ENCODE data around the gene KCNH2. TPM values are rescaled to one million over a fixed set of nuclear protein-coding genes. Genes with fewer than 3 reads are reported as not detected.

Gene KCNH2
- total and polyA plus RNA-seq, 5 experiments from 2014 or later: 0.45 to 2.5 (median 1.5) TPM

DNA sequence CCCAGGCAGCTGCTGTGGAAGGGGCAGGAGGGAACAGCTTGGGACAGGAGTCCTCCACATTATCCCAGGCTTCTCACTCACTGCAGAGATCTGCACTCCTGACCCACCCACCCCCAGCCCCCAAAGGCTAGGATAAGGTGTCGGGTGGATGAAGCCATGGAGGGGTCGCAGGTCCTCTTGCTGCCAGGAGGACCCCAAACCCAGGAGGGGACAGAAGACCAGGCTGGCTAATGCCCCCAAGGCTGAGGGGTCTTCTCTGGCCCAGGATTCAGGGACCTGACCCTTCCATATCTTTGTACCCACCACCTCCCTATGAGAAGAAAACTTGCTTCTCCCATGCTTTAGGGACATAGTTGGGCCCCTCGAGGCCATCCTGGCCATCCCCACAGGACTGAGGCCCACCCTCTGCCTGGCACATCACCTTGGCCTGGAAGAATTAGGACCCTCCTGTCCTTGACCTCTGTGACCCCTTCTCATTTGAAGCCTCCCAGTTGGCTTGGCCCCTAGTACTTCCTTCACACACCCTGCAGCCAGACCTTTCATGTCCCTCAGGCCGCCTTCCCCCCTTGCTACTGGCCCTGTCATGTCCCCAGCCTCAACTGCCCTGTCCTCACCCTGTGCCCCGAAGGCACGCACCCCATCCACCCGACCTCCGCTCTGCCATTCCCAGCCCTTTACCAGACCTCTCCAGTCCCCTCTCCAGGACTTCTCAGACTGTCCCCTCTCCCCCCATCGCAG, 21.6 kb downstream of the KCNH2 start:
- Mint-ChIP-seq H3K9me3 (peaks cover 0 to 2% (median 0%) of the 10 kb centered on the region in 9 donors), H3K27ac (no peak overlapping the region)
- no peak for ATAC-seq

DNA sequence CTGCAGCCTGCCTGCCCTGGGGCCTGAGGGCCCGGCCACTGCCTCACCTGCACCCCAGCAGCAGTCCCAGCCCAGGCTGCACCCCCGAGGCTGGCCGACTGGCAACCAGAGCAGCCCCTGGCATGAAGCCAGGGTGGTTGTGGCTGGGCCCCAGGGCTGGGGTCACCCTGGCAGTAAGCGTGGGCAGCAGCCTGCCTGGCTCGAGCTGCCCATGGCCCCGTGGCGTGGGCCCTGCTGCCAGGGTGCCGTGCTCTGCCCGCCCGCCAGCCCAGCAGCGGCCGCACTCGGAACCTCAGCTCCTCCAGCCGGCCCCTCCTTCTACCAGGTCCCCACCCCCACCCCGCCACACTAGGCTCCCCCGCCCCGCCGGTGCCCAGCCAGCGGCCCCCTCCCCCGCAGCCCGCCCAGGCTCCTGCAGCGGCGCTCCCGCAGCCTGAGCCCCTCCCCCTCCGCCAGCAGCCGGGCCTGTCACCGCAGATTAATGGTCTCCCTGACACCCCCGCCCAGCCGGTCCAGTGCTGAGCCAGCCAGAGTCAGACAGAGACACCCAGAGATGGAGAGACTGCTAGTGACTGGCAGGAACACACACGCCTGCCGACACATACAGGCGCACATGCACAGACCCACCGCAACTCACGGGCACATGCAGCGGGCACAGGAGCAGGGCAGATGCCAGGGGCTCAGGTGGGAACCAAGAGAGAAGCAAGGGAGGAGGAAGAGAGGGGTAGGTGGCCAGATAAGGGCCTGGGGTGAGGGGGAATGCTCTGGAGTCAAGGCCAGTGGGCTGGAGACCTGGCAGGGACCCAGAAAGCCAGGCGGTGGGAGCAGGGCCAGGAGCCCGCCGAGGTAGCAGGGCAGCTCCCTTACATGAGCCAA, 22.4 kb downstream of the KCNH2 start:
- no peak overlapping the region for H3K27ac Mint-ChIP-seq
- ATAC-seq (no peak), DNase-seq (no peak)
- H3K27me3 Mint-ChIP-seq: peaks cover 18 to 59% (median 38%) of the 10 kb centered on the region in 5 donors
- no peak overlapping the region for H3K4me3 Mint-ChIP-seq
- H3K4me1 Mint-ChIP-seq: peaks cover 10 to 25% (median 13%) of the 10 kb centered on the region in 4 donors
- H3K9me3 Mint-ChIP-seq: peaks cover 0 to 2% (median 0%) of the 10 kb centered on the region in 9 donors
- peaks cover 0 to 19% (median 15%) of the 10 kb centered on the region in 3 donors for H3K36me3 Mint-ChIP-seq
- POLR2A ChIA-PET: no interaction called here

More for the DNA sequence above, 21.6 kb downstream of the KCNH2 start:
- no peak for DNase-seq
- H3K36me3 Mint-ChIP-seq: peaks cover 0 to 16% (median 10%) of the 10 kb centered on the region in 3 donors
- POLR2A ChIA-PET: no interaction called here
- peak overlapping the region in 1 of 10 donors; percentile 56 for H3K4me3 Mint-ChIP-seq
- H3K4me1 Mint-ChIP-seq: peaks cover 10 to 25% (median 13%) of the 10 kb centered on the region in 4 donors
- peaks cover 18 to 65% (median 38%) of the 10 kb centered on the region in 5 donors for H3K27me3 Mint-ChIP-seq

DNA sequence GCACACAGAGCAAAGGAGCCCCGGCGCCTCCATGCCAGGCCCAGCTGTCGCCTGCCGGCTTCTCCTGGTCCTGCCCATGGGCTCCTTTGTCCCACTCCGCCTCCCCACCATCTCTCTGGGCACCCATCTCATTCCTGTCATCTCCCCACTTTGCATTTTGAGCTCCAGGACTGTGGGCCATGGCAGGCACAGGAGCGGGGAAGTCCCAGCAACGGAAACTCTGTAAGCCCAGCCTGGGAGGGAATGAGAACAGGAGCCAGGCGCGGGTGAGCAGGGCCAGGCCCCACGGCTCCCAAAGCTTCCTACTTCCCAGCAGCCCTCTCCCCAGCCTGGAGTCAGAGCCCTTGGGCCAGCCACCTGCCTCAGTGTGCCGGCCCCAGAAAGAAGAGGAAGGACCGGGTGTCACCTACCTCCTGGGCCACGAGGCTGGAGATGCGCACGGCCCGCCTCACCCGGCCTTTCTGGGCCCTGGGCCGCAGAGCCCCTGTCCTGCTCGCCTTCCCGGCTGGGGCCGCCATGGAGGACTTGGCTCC, 23.1 kb downstream of the KCNH2 start:
- Mint-ChIP-seq H3K4me1 (peaks cover 10 to 24% (median 12%) of the 10 kb centered on the region in 4 donors), H3K36me3 (peaks cover 0 to 19% (median 18%) of the 10 kb centered on the region in 3 donors), H3K4me3 (no peak overlapping the region), H3K27ac (peak overlapping the region in 1 of 10 donors; percentile 22), H3K9me3 (peaks cover 0 to 2% (median 0%) of the 10 kb centered on the region in 9 donors), H3K27me3 (peaks cover 14 to 52% (median 37%) of the 10 kb centered on the region in 5 donors)
- no peak for ATAC-seq
- POLR2A ChIA-PET: no interaction called here
- no peak for DNase-seq

DNA sequence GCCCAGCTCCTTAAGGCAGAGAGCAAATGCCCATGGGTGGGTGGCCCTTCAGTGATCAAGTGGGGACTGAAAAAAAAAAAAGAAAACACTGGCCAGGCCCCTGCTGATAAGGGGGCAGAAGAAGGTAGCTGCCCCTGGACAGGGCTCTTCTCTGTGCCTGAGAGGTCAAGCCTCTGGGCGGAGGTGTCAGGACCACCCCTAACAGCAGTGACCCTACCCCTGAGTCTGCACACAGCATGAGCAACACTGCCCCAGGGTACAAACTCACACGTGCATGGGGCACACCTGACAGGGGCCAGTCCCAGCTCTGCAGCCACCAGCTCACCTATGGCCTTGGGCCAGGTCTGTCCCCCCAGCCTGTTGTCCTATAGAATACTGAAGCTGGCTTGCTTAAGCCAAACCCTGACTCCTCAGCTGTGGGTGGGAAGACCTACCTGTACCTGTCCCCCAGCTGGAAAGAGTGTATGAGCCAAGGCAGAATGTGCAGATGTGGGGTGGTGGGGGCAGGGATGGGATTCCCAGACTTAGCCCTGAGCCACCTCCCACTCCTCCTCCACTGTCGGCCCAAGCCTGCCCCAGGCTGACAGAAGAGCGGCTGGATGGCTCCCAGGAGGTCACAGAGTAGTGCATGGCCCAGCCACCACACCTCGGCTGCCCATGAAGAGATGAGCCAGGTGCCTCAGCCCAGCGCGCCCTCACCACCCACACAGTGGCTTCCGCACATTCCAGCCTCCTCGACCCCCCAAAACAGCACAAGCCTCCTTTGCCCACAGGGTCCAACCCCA, 23.7 kb downstream of the KCNH2 start:
- DNase-seq (peak in 1 of 10 donors; percentile 15), ATAC-seq (no peak)
- POLR2A ChIA-PET: no interaction called here
- Mint-ChIP-seq H3K27ac (peak overlapping the region in 1 of 10 donors; percentile 22), H3K9me3 (peaks cover 0 to 2% (median 0%) of the 10 kb centered on the region in 9 donors), H3K4me1 (peaks cover 5 to 19% (median 12%) of the 10 kb centered on the region in 4 donors), H3K4me3 (no peak overlapping the region), H3K27me3 (peaks cover 12 to 45% (median 31%) of the 10 kb centered on the region in 5 donors), H3K36me3 (peaks cover 0 to 19% (median 18%) of the 10 kb centered on the region in 3 donors)

DNA sequence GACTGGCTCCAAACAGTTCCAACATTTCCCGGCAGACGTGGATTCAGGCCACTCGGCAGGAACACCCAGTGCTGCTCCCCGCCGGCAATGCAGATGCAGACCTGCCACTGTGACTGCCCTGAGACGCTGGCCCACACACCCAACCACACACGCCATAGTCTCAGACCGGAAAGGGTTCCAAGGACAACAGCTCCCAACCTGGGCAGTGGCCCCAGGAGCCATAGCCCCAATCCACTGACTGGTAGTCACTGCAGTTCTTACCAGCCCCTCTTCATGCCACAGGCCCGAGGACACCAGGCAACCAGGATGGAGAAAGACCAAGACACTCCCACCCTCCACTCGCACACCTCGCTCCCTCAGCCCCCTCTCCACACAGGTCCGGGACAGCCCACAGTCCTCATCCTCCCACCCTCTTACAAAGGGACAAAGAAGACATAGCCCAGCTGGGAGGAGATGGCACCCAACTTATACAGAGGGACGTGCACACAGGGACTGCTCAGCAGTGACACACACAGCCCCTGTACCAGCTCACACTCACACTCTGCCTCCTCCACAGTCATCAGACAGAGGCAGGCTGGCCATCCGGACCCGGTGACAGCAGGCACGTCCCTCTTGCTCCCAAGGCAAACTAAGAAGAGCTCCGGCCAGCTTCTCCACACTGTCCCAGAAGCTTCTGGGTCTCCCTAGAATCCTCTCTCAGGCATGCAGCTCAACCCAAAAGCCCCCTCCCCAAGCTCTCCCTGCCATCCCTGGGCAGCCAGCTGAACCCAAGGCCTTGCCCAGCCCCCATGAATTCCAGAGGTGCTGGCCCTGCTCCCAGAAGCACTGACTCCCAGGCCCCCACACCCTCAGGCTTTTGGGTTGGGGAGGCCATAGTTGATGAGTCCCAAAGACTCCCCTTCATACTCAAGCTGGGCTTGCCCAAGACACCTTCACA, 24.8 kb downstream of the KCNH2 start:
- POLR2A ChIA-PET: interaction anchor here (0.7 kb wide), 1 partner anchor 14 kb away, joined by 3 read pairs; no protein-coding TSS in a partner anchor
- peak in 1 of 10 donors; percentile 42 for DNase-seq
- H3K4me3 Mint-ChIP-seq: no peak overlapping the region
- no peak overlapping the region for H3K27ac Mint-ChIP-seq
- H3K9me3 Mint-ChIP-seq: peaks cover 0 to 2% (median 0%) of the 10 kb centered on the region in 9 donors
- peaks cover 0 to 19% (median 18%) of the 10 kb centered on the region in 3 donors for H3K36me3 Mint-ChIP-seq
- no peak for ATAC-seq
- H3K4me1 Mint-ChIP-seq: peaks cover 3 to 19% (median 9%) of the 10 kb centered on the region in 4 donors
- H3K27me3 Mint-ChIP-seq: peaks cover 9 to 35% (median 21%) of the 10 kb centered on the region in 5 donors

DNA sequence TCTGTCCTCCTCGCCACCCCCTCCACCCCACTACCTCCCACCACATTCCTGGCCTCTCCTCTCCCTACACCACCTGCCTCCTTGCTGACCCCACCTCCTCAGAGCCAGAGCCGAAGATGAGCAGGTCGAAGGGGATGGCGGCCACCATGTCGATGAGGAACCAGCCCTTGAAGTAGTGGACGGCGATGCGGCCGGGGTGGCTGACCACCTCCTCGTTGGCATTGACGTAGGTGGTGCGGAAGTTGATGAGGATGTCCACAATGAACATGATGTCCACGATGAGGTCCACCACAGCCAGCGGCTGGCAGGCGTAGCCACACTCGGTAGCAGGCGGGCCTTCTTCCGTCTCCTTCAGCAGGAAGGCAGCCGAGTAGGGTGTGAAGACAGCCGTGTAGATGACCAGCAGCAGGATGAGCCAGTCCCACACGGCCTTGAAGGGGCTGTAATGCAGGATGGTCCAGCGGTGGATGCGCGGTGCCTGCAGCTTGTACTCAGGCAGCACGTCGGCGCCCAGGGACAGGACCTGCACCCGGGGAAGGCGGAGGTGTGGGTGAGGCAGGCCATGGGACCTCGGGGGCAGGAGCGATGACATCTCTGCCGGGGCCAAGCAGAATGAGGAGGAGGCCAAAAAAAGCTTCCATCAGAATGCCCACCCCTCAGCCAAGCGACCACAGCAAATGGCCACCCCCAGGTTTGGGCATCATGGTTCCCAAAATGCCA, 25.6 kb downstream of the KCNH2 start:
- peaks cover 0 to 18% (median 17%) of the 10 kb centered on the region in 3 donors for H3K36me3 Mint-ChIP-seq
- no peak overlapping the region for H3K4me3 Mint-ChIP-seq
- ATAC-seq: no peak
- peaks cover 0 to 2% (median 0%) of the 10 kb centered on the region in 9 donors for H3K9me3 Mint-ChIP-seq
- POLR2A ChIA-PET: interaction anchor here (0.7 kb wide), 1 partner anchor 15 kb away, joined by 3 read pairs; no protein-coding TSS in a partner anchor
- no peak overlapping the region for H3K27ac Mint-ChIP-seq
- H3K4me1 Mint-ChIP-seq: peaks cover 3 to 16% (median 9%) of the 10 kb centered on the region in 4 donors
- H3K27me3 Mint-ChIP-seq: peaks cover 9 to 36% (median 20%) of the 10 kb centered on the region in 5 donors
- DNase-seq: peak in 1 of 10 donors; percentile 59

DNA sequence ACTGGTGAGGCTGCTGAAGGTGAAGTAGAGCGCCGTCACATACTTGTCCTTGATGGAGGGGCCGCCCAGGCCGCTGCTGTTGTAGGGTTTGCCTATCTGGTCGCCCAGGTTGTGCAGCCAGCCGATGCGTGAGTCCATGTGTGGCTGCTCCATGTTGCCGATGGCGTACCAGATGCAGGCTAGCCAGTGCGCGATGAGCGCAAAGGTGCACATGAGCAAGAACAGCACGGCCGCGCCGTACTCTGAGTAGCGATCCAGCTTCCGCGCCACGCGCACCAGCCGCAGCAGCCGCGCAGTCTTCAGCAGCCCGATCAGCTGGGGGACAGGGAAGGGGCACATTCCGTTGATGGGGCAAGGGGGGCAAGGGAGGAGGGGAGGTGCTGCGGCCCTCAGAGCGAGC, 26.6 kb downstream of the KCNH2 start:
- DNase-seq: peak in 1 of 10 donors; percentile 31
- Mint-ChIP-seq H3K27ac (no peak overlapping the region), H3K9me3 (no peaks in the 10 kb centered on the region), H3K36me3 (peaks cover 0 to 13% (median 9%) of the 10 kb centered on the region in 3 donors), H3K4me1 (peaks cover 0 to 8% (median 4%) of the 10 kb centered on the region in 4 donors), H3K4me3 (no peak overlapping the region), H3K27me3 (peaks cover 2 to 26% (median 12%) of the 10 kb centered on the region in 5 donors)
- no peak for ATAC-seq
- POLR2A ChIA-PET: no interaction called here

DNA sequence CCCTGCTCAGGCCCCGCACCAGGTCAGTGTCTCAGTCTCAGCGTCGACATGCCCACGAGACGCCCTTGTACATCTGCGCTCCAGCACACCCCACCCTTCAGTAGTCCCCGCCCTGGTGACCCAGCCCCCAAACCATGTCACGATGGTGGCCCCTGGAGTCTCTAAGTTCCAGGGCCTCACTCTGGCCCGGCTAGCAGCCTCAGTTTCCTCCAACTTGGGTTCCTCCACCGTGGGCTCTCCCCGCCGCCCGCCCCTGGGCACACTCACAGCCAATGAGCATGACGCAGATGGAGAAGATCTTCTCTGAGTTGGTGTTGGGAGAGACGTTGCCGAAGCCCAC, 27.0 kb downstream of the KCNH2 start:
- Mint-ChIP-seq H3K4me3 (no peak overlapping the region), H3K4me1 (peaks cover 0 to 9% (median 4%) of the 10 kb centered on the region in 4 donors), H3K36me3 (peaks cover 0 to 13% (median 9%) of the 10 kb centered on the region in 3 donors), H3K27me3 (peaks cover 2 to 24% (median 13%) of the 10 kb centered on the region in 5 donors), H3K9me3 (no peaks in the 10 kb centered on the region), H3K27ac (no peak overlapping the region)
- DNase-seq (peak in 1 of 10 donors; percentile 47), ATAC-seq (no peak)
- POLR2A ChIA-PET: no interaction called here

DNA sequence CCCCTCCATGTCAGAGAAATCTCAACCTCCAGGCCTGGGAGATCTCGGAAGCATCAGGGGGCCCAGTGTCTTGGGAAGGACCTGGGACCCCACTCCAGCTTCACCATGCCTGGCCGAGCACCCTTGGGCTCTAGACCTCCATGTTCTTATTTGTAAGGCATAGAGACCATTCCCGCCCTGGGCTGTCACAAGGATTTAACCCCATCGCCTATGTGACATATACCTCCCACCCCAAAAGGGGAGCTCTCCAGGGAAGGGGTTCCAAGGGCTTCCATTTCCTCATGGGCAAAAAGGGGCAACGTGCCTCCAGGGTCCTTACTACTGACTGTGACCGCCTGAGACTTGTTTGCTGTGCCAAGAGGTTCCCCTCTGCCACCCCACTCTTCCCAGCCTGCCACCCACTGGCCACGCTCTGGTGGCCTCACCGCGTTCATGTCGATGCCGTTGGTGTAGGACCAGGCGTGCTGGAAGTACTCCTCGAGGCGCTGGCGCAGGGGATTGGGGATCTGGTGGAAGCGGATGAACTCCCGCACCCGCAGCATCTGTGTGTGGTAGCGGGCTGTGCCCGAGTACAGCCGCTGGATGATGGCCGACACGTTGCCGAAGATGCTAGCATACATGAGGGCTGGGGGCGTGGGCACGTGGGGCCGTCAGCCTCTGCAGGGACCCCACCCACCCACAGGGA, 27.5 kb downstream of the KCNH2 start:
- DNase-seq (peak in 1 of 10 donors; percentile 48), ATAC-seq (no peak)
- H3K27me3 Mint-ChIP-seq: peaks cover 0 to 23% (median 9%) of the 10 kb centered on the region in 5 donors
- H3K4me1 Mint-ChIP-seq: peaks cover 0 to 6% (median 1%) of the 10 kb centered on the region in 4 donors
- H3K9me3 Mint-ChIP-seq: no peaks in the 10 kb centered on the region
- H3K36me3 Mint-ChIP-seq: peaks cover 0 to 13% (median 7%) of the 10 kb centered on the region in 3 donors
- H3K4me3 Mint-ChIP-seq: no peak overlapping the region
- peak overlapping the region in 1 of 10 donors; percentile 40 for H3K27ac Mint-ChIP-seq
- POLR2A ChIA-PET: no interaction called here

DNA sequence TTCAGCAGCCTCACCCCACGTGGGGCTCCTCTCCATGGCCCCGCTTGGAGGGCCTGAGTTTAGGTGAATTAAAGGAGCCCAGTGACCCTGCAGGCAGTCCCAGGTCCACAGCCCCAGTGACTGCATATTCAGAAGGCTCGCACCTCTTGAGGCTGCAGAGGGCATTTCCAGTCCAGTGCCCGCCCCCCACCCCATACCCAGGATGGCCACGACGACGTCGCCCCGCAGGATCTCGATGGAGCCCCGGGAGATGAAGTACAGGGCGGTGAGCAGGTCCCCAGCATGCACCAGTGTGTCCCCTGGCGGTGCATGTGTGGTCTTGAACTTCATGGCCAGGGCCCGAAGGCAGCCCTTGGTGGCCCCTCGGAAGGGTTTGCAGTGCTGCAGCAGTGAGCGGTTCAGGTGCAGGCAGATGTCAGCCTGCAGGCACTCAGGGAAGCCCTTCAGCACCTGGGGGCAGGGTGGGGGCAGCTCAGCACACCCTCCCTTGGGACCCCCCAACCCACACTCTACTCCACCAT, 28.1 kb downstream of the KCNH2 start:
- no peak for ATAC-seq
- peak in 1 of 10 donors; percentile 48 for DNase-seq
- H3K9me3 Mint-ChIP-seq: no peaks in the 10 kb centered on the region
- POLR2A ChIA-PET: no interaction called here
- no peak overlapping the region for H3K27ac Mint-ChIP-seq
- H3K27me3 Mint-ChIP-seq: peaks cover 0 to 22% (median 8%) of the 10 kb centered on the region in 5 donors
- H3K4me1 Mint-ChIP-seq: peaks cover 0 to 6% (median 1%) of the 10 kb centered on the region in 4 donors
- H3K4me3 Mint-ChIP-seq: no peak overlapping the region
- peaks cover 0 to 13% (median 5%) of the 10 kb centered on the region in 3 donors for H3K36me3 Mint-ChIP-seq

Measured in naive thymus-derived CD8-positive, alpha-beta T cell (primary cell).